IMR-90 (cell line): ENCODE results near the gene LY6G6F. TPM values are rescaled to one million over a fixed set of nuclear protein-coding genes. Genes with fewer than 3 reads are reported as not detected.

Source experiments
- ATAC-seq: fragments of 200-7000 bp; cut with Tn5 transposase; 2 replicates; pipeline ENCODE4 v1.9.1; 2020; ENCODE audit warnings: low read depth, mild to moderate bottlenecking, moderate library complexity
- BruUV-seq: library from RNA; stranded (reverse); fragments of 400-500 nt; replicated peaks from 2 replicates; lab custom pipeline; 2021; lab: Mats Ljungman, UMichigan
- CTCF ChIA-PET: fragments of 300-600 bp; formaldehyde crosslinking; extraction: SDS; loops from one replicate; lab custom pipeline; 2021; ENCODE audit warnings: antibody characterized with exemption; lab: Yijun Ruan, JAX
- POLR2A ChIA-PET: fragments of 300-600 bp; sonication (Branson Sonifier 250); formaldehyde crosslinking; loops from one replicate; lab custom pipeline; 2022; ENCODE audit warnings: antibody characterized with exemption; ENCODE audit not compliant: unreplicated experiment; lab: Charles Lee
- DNase-seq: peaks from one replicate; pipeline ENCODE4 v3.0.0; 2013
- H2AFZ ChIP-seq: replicated peaks from 2 replicates; pipeline ENCODE3; 2013; ENCODE audit warnings: low read length, mild to moderate bottlenecking; ENCODE audit not compliant: poor library complexity
- H2AK5ac ChIP-seq: 2 replicates; pipeline ENCODE4 v1.6.1; 2013; ENCODE audit warnings: low read depth, low read length, inconsistent platforms
- H2AK9ac ChIP-seq: replicated peaks from 2 replicates; pipeline ENCODE3; 2013; ENCODE audit warnings: mild to moderate bottlenecking, low read depth, low read length, moderate library complexity; ENCODE audit not compliant: poor library complexity
- H2BK120ac ChIP-seq: 2 replicates; pipeline ENCODE4 v1.6.1; 2013; ENCODE audit warnings: low read depth, low read length, inconsistent platforms
- H2BK15ac ChIP-seq: 3 replicates; pipeline ENCODE4 v1.6.1; 2013; ENCODE audit warnings: low read depth, low read length, inconsistent platforms
- H2BK20ac ChIP-seq: 2 replicates; pipeline ENCODE4 v1.6.1; 2013; ENCODE audit warnings: low read depth, mild to moderate bottlenecking, inconsistent platforms, low read length, moderate library complexity
- H2BK5ac ChIP-seq: 2 replicates; pipeline ENCODE4 v1.6.1; 2013; ENCODE audit warnings: mild to moderate bottlenecking, low read depth, low read length, inconsistent platforms; ENCODE audit not compliant: poor library complexity, severe bottlenecking
- H3K14ac ChIP-seq: replicated peaks from 2 replicates; pipeline ENCODE4 v1.6.1; 2013; ENCODE audit warnings: low read depth, low read length, inconsistent platforms
- H3K18ac ChIP-seq: 2 replicates; pipeline ENCODE4 v1.6.1; 2013; ENCODE audit warnings: low read depth, low read length, control low read depth
- H3K23ac ChIP-seq: 2 replicates; pipeline ENCODE4 v1.6.1; 2013; ENCODE audit warnings: low read depth, low read length, inconsistent platforms
- H3K27ac ChIP-seq: 2 replicates; pipeline ENCODE4 v1.5.1; 2013; ENCODE audit warnings: mild to moderate bottlenecking, control low read depth, low read length; ENCODE audit not compliant: insufficient read depth
- H3K27me3 ChIP-seq: 2 replicates; pipeline ENCODE4 v1.6.1; 2013; ENCODE audit warnings: low read length; ENCODE audit not compliant: control insufficient read depth, insufficient read depth
- H3K36me3 ChIP-seq: 2 replicates; pipeline ENCODE4 v1.6.1; 2013; ENCODE audit warnings: low read length, mixed read lengths; ENCODE audit not compliant: control insufficient read depth, insufficient read depth
- H3K4ac ChIP-seq: 2 replicates; pipeline ENCODE4 v1.6.1; 2013; ENCODE audit warnings: low read depth, low read length, inconsistent platforms
- H3K4me1 ChIP-seq: 2 replicates; pipeline ENCODE4 v1.6.1; 2013; ENCODE audit warnings: low read length, mixed read lengths; ENCODE audit not compliant: control insufficient read depth, insufficient read depth
- H3K4me2 ChIP-seq: 2 replicates; pipeline ENCODE4 v1.6.1; 2013; ENCODE audit warnings: low read depth, mild to moderate bottlenecking, control low read depth, low read length, moderate library complexity
- H3K4me3 ChIP-seq: 2 replicates; pipeline ENCODE4 v1.5.1; 2013; ENCODE audit warnings: low read depth, mild to moderate bottlenecking, control low read depth, low read length, moderate library complexity; ENCODE audit not compliant: insufficient read depth
- H3K56ac ChIP-seq: 2 replicates; pipeline ENCODE4 v1.6.1; 2013; ENCODE audit warnings: low read length, inconsistent platforms; ENCODE audit not compliant: insufficient read depth; ENCODE audit errors: extremely low read depth
- H3K79me1 ChIP-seq, 2 experiments: 2 replicates each; pipeline ENCODE4 v1.6.1; 2013; ENCODE audit warnings: low read length in 2 of 2, inconsistent platforms in 1 of 2, low read depth in 1 of 2
- H3K9ac ChIP-seq: 2 replicates; pipeline ENCODE4 v1.6.1; 2013; ENCODE audit warnings: low read depth, low read length, control low read depth
- H3K9me1 ChIP-seq: 2 replicates; pipeline ENCODE4 v1.6.1; 2013; ENCODE audit warnings: low read length, inconsistent platforms; ENCODE audit not compliant: insufficient read depth
- H3K9me3 ChIP-seq: 2 replicates; pipeline ENCODE4 v1.6.1; 2013; ENCODE audit warnings: low read length; ENCODE audit not compliant: control insufficient read depth, insufficient read depth
- H4K20me1 ChIP-seq: 2 replicates; pipeline ENCODE4 v1.6.1; 2013; ENCODE audit warnings: low read length, inconsistent platforms; ENCODE audit not compliant: insufficient read depth
- H4K5ac ChIP-seq: 2 replicates; pipeline ENCODE4 v1.6.1; 2013; ENCODE audit warnings: mild to moderate bottlenecking, low read depth, low read length, control low read depth
- H4K8ac ChIP-seq, 2 experiments: 2 replicates each; pipeline ENCODE4 v1.6.1; 2013; ENCODE audit warnings: low read depth in 2 of 2, low read length in 2 of 2, control low read depth in 1 of 2, inconsistent platforms in 1 of 2
- H4K91ac ChIP-seq: 2 replicates; pipeline ENCODE4 v1.6.1; 2013; ENCODE audit warnings: low read depth, low read length, inconsistent platforms; ENCODE audit not compliant: insufficient read depth
- CEBPB ChIP-seq: IDR thresholded peaks from 2 replicates; pipeline ENCODE4 v1.6.1; 2012; ENCODE audit warnings: low read depth, low read length, improper control_type of control experiment
- FOS ChIP-seq: fragments of 150-350 bp; IDR thresholded peaks from 2 replicates; pipeline ENCODE4 v1.6.1; 2016; ENCODE audit warnings: low read depth, low read length
- RFX5 ChIP-seq: IDR thresholded peaks from 2 replicates; pipeline ENCODE4 v1.8.0; 2012; ENCODE audit warnings: low read depth, mild to moderate bottlenecking, low read length, moderate library complexity
- USF2 ChIP-seq: fragments of 150-350 bp; IDR thresholded peaks from 2 replicates; pipeline ENCODE4 v1.6.1; 2017; ENCODE audit warnings: mild to moderate bottlenecking, antibody characterized with exemption, low read length, low read depth
- WGBS, 2 experiments: methylation state at CpG; one replicate each; pipeline versions ENCODE4 v1.1.5 to v1.1.7; 2013; ENCODE audit warnings: missing lambda C conversion rate in 2 of 2; ENCODE audit not compliant: insufficient read length in 1 of 2; ENCODE audit errors: extremely low coverage in 2 of 2; 5-methylcytosine and 5-hydroxymethylcytosine counted together
- dilution Hi-C: fragments of 300-500 bp; cut with HindIII; formaldehyde crosslinking; loops from one replicate; pipeline ENCODE4 v1.14.3; 2018; ENCODE audit warnings: low sequenced_read_pairs; ENCODE audit not compliant: unreplicated experiment
- in situ Hi-C: fragments of 300-500 bp; cut with MboI; formaldehyde crosslinking; loops from 3 replicates; pipeline ENCODE4 v1.14.3; 2019; ENCODE audit warnings: low sequenced_read_pairs, inconsistent platforms, mixed read lengths
- intact Hi-C: fragments of 100-400 bp; cut with micrococcal nuclease; formaldehyde crosslinking; loops from 2 replicates; pipeline ENCODE4 v1.10.0; 2022
- polyA plus RNA-seq, 3 experiments: library from polyadenylated mRNA; depleted of rRNA; stranded (reverse); fragments of >200 nt; gene quantifications; 2 replicates each; pipeline ENCODE4 v1.2.3, GENCODE V29; 2012; ENCODE audit warnings: low replicate concordance in 1 of 3
- total RNA-seq: library from RNA; depleted of rRNA; stranded (reverse); fragments of >200 nt; gene quantifications from 2 replicates; pipeline ENCODE4 v1.2.3, GENCODE V29; 2012

LY6G6F gene
- total and polyA plus RNA-seq, 2 of the 4 experiments (the other 2 are of a cell fraction), result not detected

GRCh38 chr6:31677955-31678354 is 28.7 kb upstream of the LY6G6F start:
- no peak overlapping the region for H4K8ac ChIP-seq
- no peaks in the 10 kb centered on the region for H3K27me3 ChIP-seq
- no peak overlapping the region for H2AK9ac ChIP-seq
- no TSS peak for BruUV-seq
- H3K9ac ChIP-seq, result no peak overlapping the region
- no peak overlapping the region for H4K5ac ChIP-seq
- no peak overlapping the region for H4K91ac ChIP-seq
- H2BK15ac ChIP-seq, result no peak overlapping the region
- no peaks in the 10 kb centered on the region for H4K20me1 ChIP-seq
- H3K4me1 ChIP-seq, result peaks cover 9% of the 10 kb centered on the region
- no peak overlapping the region for H2BK20ac ChIP-seq
- no peaks in the 10 kb centered on the region for H3K9me3 ChIP-seq
- no peak overlapping the region for H3K27ac ChIP-seq
- dilution Hi-C loops (no loop called here), intact Hi-C loops (no loop called here), in situ Hi-C loops (no loop called here)
- H2BK120ac ChIP-seq, result no peak overlapping the region
- H3K4me3 ChIP-seq, result no peak overlapping the region
- TF ChIP-seq RFX5 (no peak), CEBPB (no peak), USF2 (no peak), FOS (no peak)
- H2AK5ac ChIP-seq, result no peak overlapping the region
- H3K36me3 ChIP-seq, result peaks cover 8% of the 10 kb centered on the region; the same call in 1 of the 2 replicates
- H3K4me2 ChIP-seq, result no peak overlapping the region
- 68% methylated on average over 5 of the region's 8 CpGs; no CpG with 5 or more reads in 1 of the 2 experiments for WGBS, 2 experiments
- no peaks in the 10 kb centered on the region for H3K9me1 ChIP-seq
- no peak for DNase-seq
- H3K14ac ChIP-seq, result no peak overlapping the region
- ChIA-PET CTCF (no interaction called here), POLR2A (no interaction called here)
- H2AFZ ChIP-seq, result no peak overlapping the region
- no peak for ATAC-seq
- no peak overlapping the region for H2BK5ac ChIP-seq
- H3K23ac ChIP-seq, result no peak overlapping the region
- no peak overlapping the region for H3K18ac ChIP-seq
- H3K79me1 ChIP-seq, result no peaks in the 10 kb centered on the region
- H3K56ac ChIP-seq, result no peak overlapping the region
- no peak overlapping the region for H3K4ac ChIP-seq
